Medulla oblongata (tissue), 1 donor: Measurements from ENCODE around the gene CXCL8.
"Not testable (repeated sequence)": the region's sequence is repeated elsewhere in the genome, so short reads cannot be mapped to it uniquely, and the experiment has no call there.

Experiments used
- DNase-seq: peaks from one replicate; pipeline ENCODE4 v3.0.0-alpha.2; 2015; ENCODE audit errors: extremely low spot score

The CXCL8 gene

DNA sequence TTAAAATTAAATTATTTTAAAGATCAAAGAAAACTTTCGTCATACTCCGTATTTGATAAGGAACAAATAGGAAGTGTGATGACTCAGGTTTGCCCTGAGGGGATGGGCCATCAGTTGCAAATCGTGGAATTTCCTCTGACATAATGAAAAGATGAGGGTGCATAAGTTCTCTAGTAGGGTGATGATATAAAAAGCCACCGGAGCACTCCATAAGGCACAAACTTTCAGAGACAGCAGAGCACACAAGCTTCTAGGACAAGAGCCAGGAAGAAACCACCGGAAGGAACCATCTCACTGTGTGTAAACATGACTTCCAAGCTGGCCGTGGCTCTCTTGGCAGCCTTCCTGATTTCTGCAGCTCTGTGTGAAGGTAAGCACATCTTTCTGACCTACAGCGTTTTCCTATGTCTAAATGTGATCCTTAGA is at the start of gene CXCL8:
Gene CXCL8 (plus strand): TSS at position 217 of the 426 bp plus-strand sequence. CDS start 90 bp downstream, at position 307.
- DNase-seq = peak; percentile 80

DNA sequence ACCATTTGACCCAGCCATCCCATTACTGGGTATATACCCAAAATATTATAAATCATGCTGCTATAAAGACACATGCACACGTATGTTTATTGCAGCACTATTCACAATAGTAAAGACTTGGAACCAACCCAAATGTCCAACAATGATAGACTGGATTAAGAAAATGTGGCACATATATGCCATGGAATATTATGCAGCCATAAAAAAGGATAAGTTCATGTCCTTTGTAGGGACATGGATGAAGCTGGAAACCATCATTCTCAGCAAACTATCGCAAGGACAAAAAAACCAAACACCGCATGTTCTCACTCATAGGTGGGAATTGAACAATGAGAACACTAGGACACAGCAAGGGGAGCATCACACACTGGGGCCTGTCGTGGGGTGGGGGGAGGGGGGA is 49.2 kb upstream of the CXCL8 start:
- DNase-seq = not testable (repeated sequence)

DNA sequence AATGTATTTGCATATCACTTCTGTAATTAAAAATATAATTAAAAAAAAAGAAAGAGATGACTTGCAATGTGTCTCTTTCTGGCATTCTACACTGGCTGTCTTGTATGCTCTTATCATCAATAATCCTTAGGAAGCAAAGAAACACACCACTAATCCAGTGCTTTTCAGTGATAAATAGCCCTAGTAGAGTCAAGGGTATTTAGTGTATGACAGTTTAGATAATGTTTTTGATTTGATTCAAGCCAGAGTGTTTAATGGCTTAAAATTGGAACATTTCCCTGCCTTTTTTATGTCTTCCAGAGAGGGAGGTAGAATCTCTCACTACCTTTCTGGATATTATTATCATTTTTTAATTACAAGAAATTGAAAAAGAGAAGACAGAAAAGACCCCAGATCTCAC is 48.6 kb upstream of the CXCL8 start:
- DNase-seq = no peak

DNA sequence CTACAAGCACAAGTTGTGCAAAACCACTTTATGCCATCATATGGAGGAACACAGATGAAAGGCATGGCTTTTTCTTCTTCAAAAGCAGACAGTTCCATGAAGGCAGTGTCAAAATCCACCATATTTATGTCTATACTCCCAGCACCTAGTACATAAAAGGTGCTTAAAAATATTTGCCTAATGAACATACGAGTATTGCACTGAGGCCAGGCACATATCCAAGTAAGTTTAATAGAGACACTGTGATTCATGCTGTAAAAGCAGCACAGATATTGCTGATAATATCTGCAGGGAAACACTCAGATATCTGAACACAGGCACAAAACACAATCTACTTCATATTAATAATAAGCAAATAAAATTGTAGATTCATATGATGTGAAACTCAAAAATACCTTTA is 48.1 kb upstream of the CXCL8 start:
- no peak for DNase-seq

DNA sequence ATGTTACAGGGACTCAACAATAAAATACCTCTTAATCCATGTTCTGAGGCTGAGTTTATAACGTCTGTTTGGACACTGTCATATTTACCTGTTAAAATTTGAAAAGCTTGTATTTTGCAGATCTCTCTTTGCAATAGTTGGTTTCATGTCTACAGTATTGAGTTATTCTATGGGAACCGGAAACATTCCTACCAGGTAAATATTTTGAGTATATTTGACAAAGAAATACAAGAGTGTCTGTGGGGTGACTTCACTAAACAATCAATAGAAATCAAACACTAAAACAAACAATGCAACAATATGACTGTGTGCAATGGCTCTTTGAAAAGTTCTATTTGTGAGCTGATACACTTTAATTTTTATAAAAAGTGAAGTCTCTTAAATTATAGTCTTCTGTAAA is 47.7 kb upstream of the CXCL8 start:
- no peak for DNase-seq

DNA sequence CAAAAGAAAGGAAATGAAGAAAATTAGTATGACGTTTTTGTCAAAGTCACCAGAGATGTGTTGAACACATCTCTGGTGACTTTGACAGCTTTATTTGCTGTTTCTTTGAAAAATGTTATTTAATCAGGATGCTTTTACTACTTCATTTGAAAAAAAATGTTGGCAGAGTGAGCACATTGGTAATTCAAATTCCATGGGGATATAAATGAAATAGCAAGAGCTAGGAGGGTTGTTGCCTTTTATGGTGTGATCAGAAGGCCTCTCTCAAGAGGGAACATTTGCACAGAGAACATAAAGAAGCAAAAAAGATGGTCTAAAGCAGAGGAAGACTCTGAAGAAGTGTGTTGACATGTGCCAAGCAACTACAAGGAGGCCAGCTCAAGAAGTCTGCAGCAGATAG is 46.6 kb upstream of the CXCL8 start:
- no peak for DNase-seq

DNA sequence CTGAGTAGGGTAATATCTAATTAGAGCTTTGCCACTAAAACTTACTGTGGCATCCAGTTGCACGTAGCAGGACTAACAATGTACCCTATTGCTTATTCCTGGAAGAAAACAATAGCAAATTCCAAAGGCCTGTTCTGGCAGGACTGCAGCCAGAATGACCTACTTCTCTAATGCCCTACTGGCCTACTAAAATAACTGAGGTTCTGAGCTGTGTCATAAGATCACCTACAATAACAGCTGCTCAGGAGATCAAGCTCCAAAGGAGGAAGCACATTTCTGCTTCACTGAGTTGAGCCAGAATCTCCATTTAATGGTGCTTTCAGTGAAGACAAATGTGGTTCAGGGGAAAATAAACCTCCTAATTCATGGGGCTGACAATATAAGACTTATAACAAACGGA is 42.2 kb upstream of the CXCL8 start:
- peak; percentile 4 for DNase-seq

DNA sequence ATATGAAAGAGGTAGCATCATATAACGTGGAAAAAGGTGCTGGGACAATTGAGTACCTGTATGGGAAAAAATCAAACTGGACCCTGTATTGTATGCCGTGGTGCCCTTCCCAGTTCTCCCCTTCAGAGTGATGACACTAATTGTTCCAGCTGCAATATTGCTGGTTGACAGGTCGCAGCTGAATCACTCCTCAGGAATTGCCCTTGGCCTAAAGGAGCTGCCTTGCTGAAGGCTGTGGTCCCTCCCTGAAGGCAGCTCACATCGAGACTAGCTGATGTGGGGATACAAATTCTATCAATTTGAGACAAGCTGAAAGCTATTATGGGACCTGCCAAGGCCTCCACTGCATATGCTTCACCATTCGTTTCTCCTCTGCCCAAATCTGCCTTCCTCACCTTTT is 39.3 kb upstream of the CXCL8 start:
- no peak for DNase-seq

DNA sequence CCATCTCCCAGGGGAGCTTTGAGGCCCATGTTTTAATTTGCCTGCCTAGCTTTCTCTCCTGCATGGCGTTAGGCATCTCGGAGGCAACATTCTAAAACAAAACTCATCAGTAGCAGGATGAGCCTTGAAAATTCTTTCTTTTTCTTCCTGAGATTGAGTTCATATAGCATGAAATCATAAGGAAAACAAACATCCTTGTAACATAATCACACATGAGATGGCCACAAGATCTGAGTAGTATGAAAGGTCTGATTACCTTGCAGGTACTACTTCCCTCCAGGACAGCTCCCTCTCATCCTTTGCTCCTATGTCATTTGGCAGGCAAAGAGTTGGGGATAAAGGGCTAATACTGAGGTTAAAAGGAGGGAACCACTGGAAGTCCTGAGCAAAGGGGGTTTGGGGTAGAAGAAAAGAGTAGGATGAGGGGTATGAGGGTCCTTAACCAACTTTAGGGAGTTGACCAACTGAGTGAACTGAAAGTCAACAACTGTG is 37.5 kb upstream of the CXCL8 start:
- no peak for DNase-seq

DNA sequence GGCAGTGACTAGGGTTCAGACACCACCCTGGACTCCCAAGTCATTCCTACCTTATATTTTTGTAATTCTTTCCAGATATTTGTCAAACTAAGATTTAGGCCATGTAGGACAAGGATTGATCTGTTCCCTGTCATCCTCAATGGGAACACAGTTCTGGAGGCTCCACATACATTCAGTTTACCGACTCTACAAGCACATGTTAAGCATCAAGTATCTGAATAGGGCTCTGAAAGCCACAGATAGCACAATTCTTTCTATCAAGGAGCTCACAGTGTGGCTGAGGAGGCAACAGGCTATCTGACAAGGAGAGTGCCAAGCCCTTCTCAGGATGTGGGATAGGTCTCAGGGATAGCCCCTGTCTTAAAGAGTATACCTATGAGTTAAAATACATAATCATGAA is 37.0 kb upstream of the CXCL8 start:
- no peak for DNase-seq

DNA sequence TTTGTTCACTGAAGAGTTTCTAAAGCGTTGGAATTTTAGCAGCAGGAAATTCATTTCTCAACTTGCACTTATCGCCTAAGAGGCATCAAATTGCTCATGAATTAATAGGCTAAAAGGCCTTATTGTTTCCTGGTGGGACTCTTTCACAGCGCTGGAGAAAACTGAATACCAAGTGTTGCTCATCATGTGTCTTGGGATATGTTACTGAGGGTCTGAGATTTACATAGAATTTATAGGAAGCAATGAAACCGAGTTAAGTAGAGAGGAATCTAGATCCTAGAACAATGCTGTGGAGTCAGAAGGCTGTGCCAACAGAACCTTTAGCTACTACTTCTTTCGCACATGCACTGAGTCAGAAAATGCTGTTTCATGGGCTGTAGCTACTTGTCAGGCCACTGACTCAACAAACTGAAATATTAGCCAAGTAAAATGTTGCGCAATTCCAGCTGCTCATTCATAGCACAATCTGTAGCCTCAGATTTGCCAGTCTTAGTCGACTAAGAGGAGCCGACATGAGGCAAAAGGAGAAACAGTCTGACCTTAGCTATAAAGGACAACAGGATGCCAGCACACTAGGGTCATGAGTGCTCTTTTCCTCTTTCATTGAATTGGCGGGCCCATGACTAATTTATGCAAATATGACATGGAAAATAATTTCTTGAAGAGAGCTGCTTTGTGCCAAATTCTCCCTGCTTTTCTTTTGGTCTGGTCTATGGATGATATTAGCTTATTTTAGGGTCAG is 35.9 kb upstream of the CXCL8 start:
- peak; percentile 32 for DNase-seq

DNA sequence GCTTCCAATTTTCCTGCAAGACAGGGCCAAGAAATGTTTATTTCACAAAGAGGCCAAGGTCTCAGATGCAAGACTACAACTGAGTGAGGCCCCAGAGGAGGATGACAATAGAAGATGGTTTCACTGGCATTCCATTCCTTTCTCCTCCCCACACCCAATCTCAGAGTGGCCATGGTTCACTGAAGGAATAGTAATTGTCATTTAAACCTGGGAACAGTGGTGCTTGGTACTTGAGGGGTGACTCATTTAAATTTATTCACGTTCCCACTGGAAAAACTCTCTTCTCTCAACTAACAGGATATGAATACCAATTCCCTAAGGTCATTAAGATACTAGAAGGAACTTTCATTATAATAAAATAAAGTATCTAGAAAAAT is 35.3 kb upstream of the CXCL8 start:
- no peak for DNase-seq

DNA sequence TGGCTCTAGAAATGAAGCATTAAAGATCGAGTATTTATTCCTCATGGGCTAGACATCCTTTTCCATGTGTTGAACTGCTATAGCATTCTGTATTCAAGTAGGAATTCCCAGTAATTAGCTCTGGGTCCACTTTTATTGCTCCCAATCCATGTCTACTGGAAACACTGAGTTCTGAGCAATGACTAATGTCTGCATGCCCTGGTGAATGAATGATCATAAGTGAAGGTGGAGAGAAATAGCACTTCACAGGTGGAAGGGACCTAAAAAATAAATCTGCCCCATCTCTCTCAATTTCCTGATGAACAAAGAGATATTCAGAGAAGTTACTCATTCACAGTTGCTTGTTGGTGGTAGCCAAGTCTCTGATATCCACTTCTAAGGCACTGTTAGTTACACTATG is 34.6 kb upstream of the CXCL8 start:
- DNase-seq = no peak

DNA sequence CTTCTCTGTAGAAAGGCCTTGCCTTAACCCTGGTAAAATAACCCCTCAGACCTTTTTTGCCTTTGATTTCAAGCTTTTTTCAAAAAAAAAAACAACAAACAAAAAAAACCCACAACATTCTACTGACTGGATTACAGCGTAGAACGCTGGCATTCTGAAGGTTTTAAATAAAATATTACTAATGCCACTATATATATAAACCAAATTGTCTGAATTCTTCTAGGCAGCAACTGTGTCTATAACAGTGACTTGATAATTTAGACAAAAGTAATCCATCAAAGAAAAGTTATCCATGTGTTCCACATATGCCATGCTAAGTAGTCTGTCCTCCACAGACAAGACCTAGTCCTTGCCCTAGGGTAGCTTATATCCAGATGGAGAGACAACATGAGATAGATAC is 33.6 kb upstream of the CXCL8 start:
- DNase-seq = no peak

DNA sequence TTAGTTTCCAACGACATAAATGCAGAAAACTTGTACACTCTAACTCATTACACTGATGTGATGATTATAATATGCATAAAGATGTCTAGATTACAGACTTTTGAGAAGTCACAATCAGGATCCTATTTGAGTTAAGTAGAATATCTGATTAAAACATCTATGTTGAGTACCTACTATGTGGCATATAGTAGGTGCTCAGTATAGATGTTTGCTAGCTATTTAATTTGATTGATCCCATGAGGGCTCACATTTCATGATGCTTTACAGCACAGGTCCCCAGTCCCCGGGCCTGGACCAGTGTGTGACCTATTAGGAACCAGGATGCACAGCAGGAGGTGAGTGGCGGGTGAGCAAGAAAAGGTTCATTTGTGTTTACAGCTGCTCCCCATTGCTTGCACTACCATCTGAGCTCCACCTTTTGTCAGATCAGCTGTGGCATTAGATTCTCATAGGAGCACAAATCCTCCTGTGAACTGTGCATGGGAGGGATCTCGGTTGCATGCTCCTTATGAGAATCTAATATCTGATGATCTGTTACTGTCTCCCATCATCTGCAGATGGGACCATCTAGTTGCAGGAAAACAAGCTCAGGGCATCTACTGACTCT is 33.0 kb upstream of the CXCL8 start:
- no peak for DNase-seq

DNA sequence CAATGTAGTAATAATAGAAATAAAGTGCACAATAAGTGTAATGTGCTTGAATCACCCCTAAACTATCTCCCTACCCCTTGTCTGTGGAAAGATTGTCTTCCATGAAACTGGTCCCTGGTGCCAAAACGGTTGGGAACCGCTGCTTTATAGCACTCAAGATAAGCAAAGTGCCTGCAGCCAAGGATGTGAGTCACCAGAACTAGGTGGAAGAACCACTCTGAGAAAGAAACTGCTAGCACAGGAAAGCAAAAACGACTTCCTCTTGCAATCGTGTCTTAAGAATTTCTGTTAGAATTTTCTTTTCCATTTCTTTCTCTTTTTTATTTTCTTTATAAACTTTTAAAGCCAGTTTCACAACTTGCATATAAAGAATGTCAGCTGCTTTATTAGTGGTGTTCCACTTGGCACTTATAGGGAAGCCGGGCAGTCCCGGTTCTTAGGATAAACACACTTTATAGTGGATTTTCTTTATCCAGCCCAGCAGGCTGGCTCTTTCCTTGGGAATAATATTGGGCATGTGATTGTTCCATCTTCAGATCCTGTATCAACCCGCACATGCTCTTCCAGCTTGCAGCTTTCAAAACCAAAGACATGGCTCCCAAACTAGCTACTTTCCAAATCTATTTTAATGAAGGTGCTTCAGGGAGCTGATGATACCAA is 32.3 kb upstream of the CXCL8 start:
- no peak for DNase-seq

DNA sequence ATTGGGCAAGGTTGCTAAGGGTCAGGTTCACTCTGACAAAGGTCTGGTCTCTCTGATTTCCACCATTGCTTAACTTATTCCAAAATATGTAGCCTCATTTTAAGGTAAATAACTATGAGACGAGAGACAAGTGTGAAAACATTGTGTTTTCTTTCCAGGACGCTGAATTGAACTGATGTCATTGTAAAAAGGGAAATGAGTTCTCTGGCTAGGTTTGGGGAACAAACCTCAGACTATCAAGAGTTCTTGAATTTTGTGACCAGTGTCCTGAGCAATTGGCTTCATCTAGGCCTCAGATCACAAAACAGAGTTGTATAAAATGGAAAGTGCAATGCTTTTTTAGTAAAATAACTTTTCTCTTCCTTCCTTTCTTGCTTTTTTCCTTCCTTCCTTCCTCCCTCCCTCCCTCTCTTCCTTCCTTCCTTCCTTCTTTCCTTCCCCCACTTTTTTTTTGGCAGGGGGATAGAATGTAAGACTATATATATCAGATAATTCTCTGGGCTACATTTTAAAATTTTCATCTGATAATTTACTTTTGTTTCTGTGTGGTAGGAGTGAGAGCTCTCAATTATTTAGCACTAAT is 30.8 kb upstream of the CXCL8 start:
- DNase-seq = peak; percentile 33

DNA sequence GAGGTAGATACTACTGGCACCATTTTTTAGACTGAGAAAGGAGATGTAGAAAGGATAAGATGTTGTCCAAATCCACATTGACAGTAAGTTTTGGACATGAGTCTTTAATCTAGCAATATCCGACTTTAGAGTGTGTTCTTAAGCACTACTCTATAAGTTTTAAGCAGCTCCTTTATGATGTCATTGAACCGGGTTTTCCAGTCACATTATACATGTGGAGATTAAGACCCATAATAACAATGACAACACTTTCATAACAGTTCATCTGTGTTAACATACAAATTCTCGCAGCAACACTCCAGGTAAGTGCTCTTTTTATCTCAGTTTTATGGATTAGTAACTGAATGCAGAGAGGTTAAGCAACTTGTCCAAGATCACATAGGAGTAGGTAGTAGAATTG is 30.3 kb upstream of the CXCL8 start:
- DNase-seq = no peak

DNA sequence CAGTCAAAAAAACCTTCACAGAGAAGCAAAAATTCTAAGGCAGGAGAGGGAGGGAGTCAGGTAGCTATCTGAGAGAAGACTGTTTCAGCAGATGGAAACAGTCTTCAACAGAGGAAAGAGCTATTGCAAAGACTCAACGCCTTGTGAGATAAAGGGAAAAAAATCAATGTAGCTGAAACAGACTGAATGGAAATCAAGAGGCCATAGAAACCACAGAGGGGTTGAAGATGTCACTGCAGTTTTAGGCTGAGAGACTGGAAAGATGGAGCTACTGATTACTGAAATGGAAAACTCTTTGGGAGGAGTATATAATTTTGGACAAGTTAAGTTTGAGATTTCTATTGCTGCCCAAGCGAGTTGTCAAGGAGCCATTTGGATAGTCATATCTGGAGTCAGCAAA is 28.4 kb upstream of the CXCL8 start:
- no peak for DNase-seq

DNA sequence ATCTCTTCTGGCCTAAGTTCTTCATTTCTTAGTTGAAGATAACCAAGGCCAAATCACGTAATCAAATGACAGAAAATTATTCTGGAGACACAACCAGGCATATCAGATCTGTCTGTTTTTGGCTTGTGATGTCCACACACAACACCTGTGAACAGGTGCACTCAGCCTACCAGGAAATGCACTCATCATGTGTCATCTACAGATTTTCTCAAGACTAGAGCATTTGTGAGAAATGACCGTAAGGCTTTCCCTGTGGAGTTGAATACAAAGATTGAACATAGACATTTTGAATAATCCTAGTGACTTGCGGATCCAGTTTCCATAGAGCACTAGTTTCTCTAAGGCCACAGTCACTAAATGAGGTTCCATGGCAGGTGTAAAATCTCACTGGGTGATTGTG is 26.7 kb upstream of the CXCL8 start:
- no peak for DNase-seq

DNA sequence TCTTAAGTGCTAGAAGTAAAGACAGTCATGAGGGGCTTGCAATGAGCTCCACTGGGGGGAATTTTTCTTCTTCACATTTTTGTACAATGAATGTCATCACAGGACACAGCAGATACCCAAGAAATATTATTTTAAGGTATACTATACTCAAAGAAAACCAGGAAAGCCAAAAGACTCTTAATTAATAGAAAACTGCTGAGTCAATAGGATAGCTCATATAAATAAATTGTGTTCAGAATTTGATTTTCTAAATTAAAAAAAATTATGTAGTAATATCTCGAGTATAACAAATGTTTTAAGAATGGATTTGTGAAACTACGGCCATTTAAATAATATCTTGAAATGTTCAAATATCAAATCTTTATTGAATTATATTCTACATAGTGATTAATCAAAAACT is 25.7 kb upstream of the CXCL8 start:
- DNase-seq = no peak

DNA sequence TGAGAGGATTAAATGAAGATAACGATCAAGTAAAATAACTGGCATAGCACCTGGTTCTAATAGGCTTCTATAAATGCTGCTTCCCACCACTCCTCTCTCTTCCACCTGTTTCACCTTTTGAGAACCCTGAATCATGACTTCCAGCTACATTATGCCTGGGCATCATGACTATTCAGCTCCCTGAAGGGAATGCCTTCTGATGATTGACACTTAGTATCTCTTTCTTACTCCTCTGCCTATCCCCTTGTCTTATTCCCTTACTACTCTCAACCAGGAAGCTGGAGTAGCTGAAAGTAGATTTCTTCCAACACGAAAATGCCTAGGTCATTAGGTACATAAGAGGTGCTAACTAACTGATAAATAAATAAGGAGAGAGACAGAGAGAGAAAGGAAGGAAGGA is 24.7 kb upstream of the CXCL8 start:
- DNase-seq = no peak
